ENCODE results near the gene INPP4B.

Gene INPP4B

GRCh38 chr4:142043509-142043908 is 802.6 kb downstream of the INPP4B start:
- DNase-seq: no peak

GRCh38 chr4:142041788-142042187 is 804.3 kb downstream of the INPP4B start:
- no peak for DNase-seq

- DNase-seq: no peak
Measured at GRCh38 chr4:142040043-142040442, 806.1 kb downstream of the INPP4B start.

- no peak for DNase-seq
Measured at GRCh38 chr4:142036795-142037583, 809.1 kb downstream of the INPP4B start.

GRCh38 chr4:142035566-142035965 is 810.5 kb downstream of the INPP4B start:
- no peak for DNase-seq

- no peak for DNase-seq
Measured at GRCh38 chr4:142034101-142034500, 812.0 kb downstream of the INPP4B start.

GRCh38 chr4:142030010-142030409 is 816.1 kb downstream of the INPP4B start:
- no peak for DNase-seq

GRCh38 chr4:142021761-142022160 is 824.3 kb downstream of the INPP4B start:
- no peak for DNase-seq

GRCh38 chr4:142021181-142021580 is 824.9 kb downstream of the INPP4B start:
- no peak for DNase-seq

- no peak for DNase-seq
Measured at GRCh38 chr4:142016031-142016430, 830.1 kb downstream of the INPP4B start.

- no peak for DNase-seq
Measured at GRCh38 chr4:142009751-142010150, 836.4 kb downstream of the INPP4B start.

- DNase-seq: no peak
Measured at GRCh38 chr4:142005519-142005918, 840.6 kb downstream of the INPP4B start.

- DNase-seq: no peak
Measured at GRCh38 chr4:141999446-142000143, 846.5 kb downstream of the INPP4B start.

- no peak for DNase-seq
Measured at GRCh38 chr4:141995056-141995455, 851.0 kb downstream of the INPP4B start.

- no peak for DNase-seq
Measured at GRCh38 chr4:141977433-141977832, 868.7 kb downstream of the INPP4B start.

Measured in CD4-positive, alpha-beta T cell treated with Interleukin-4 for 1 hour (primary cell).